Vagina (tissue), 2 donors: ENCODE data around the gene PREPL.

Experiments used
- POLR2A ChIP-seq, 2 donors: fragments of 450-650 bp; IDR thresholded peaks; one replicate each; pipeline ENCODE4 v1.6.1; 2017; ENCODE audit warnings: antibody characterized with exemption in 2 of 2, mild to moderate bottlenecking in 2 of 2, moderate library complexity in 2 of 2
- POLR2AphosphoS5 ChIP-seq, 2 donors: sonication (generic); formaldehyde crosslinking; IDR thresholded peaks; one replicate each; pipeline ENCODE4 v1.9.0; 2017; ENCODE audit warnings: antibody characterized with exemption in 2 of 2, mild to moderate bottlenecking in 2 of 2, low read depth in 1 of 2; ENCODE audit not compliant: insufficient read depth in 1 of 2
- TF ChIP-seq, protein P1 (sequence below), 3 experiments: fragments of 450-650 bp in 2 of 3; fragments of 200-600 bp in 1 of 3; sonication (generic) in 1 of 3; IDR thresholded peaks; one replicate each; pipeline ENCODE4 v1.5.1; 2017 to 2019; ENCODE audit warnings: antibody characterized with exemption in 3 of 3, mild to moderate bottlenecking in 2 of 3, moderate library complexity in 2 of 3

DNA sequence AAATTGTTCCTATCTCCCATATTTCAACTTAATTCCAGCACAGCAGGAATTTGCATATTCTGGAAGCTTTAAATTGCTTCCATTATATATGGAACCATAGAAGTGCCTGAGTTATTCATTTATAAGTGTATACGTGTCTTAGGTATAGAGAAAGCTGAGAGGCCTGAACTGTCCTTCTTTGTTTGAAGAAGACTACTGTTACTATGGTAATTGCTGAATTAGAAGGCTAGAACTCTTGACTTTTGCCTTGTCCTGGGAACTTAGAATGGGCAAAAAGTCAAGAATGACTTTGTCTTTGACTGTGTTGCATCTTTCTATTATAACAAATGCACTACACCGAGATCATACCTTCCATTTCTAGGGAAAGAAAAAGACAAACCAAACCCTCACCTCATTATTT, 16.2 kb upstream of the PREPL start:
- TF ChIP-seq, protein P1, sequence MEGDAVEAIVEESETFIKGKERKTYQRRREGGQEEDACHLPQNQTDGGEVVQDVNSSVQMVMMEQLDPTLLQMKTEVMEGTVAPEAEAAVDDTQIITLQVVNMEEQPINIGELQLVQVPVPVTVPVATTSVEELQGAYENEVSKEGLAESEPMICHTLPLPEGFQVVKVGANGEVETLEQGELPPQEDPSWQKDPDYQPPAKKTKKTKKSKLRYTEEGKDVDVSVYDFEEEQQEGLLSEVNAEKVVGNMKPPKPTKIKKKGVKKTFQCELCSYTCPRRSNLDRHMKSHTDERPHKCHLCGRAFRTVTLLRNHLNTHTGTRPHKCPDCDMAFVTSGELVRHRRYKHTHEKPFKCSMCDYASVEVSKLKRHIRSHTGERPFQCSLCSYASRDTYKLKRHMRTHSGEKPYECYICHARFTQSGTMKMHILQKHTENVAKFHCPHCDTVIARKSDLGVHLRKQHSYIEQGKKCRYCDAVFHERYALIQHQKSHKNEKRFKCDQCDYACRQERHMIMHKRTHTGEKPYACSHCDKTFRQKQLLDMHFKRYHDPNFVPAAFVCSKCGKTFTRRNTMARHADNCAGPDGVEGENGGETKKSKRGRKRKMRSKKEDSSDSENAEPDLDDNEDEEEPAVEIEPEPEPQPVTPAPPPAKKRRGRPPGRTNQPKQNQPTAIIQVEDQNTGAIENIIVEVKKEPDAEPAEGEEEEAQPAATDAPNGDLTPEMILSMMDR (IDR thresholded peaks at IDR 0.05), result no peak
- TF ChIP-seq POLR2AphosphoS5 (IDR thresholded peaks at IDR 0.05; ENCODE audit: insufficient read depth in 1 of 2, low read depth in 1 of 2), result no peak
- TF ChIP-seq POLR2A (IDR thresholded peaks at IDR 0.05), result no peak
